NCI-H146 treated with DMSO at 0.1 percent for 48 hours (cell line): ENCODE data around the gene PLXNA4.

Source experiments
- DNase-seq: peaks from one replicate; lab custom pipeline; 2025; ENCODE audit not compliant: unreplicated experiment; lab: John Stamatoyannopoulos, UW

Gene PLXNA4

DNA sequence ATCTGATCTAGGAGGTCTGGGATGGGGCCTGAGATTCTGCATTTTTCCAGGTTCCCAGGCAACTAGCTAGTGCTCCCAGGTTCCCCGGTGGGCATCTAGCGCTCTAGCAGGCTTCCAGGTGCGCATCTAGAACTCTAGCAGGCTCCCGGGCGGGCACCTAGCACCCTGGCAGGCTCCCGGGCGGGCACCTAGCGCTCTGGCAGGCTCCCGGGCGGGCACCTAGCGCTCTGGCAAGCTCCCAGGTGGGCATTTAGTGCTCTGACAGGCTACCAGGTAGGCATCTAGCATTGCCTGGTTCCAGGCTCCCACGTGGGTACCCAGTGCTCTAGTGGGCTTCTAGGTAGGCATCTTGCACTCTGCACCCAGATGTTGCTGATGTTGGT is 414.7 kb downstream of the PLXNA4 start:
- no peak for DNase-seq

DNA sequence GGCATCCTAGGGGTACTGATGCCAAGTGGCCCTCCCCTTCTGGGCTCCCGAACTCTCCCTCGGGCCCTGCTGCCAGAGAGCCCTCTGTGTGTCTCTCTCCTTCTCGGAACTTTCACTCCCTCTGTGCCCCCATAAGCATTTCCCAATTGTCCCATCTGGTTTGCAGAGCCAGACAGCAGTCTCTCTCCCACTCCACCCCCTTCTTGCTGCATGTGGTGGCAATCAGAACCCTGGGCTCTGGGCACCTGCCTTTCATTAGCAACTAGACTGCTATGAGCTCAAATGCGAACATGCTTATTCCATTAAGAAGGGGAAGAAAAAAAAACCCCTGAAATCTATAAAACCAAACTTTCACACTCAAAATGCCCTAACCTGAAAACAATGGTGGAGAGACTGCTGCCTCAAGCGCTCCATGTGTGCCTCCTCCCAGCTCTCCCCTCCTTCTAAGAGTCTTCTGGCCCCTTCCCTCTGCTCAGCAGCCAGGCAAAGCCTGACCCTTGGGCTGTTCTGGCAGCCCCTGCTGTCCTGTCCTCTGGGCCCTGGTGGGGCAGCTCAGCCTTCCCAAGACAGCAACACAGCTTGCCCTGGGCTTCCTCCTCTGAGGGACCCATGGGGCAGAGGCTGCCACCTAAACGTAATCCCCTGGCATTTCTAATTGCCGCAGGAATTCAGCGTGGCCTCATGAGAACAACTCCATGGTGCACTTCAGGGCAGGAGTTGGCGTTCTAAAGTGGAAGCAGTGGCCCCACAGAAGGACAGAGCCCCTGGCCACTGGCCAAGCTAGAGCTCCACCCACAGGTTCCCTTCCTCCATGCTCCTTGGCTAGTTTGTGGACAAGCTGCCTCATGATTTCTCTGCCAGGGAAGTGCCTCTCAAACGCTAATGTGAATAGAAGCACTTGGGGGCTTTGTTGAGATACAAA is 415.4 kb downstream of the PLXNA4 start:
- DNase-seq: no peak

DNA sequence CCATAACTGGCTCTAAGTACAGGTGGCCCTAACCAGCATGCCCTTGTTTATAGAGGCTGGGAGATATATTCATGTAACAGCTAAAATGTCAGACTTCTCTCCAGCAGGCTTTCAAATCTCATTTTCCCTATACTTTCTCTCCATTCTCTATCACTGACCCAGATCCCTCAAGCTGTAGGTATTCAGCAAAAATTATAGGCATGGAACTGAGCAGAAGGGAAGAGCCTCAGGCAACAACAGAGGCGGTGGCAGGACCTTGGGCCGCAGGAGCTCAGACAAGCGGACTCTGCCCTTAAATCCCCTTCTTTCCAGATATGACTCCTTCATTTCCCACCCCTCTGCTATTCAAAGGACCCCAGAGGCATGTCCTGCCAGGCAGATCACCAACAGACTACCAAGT is 417.4 kb downstream of the PLXNA4 start:
- DNase-seq: no peak

DNA sequence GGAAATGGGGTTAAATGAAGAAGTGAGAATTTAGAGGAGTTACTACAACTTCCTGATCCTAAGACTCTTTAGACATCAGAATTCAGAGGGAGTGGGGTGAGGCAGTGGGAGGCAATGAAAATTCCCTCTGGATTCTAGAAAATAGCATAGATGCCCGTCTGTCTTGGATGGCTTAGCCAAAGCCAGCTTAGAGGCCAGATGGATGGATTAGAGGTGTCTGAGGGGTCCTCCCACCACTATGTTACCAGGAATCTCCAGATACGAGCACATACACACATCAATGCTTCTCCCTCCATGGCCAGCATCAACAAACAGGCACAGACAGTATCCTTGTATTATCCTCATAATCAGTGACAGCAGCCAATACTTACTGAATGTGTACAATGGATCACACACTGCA is 418.1 kb downstream of the PLXNA4 start:
- DNase-seq: no peak

DNA sequence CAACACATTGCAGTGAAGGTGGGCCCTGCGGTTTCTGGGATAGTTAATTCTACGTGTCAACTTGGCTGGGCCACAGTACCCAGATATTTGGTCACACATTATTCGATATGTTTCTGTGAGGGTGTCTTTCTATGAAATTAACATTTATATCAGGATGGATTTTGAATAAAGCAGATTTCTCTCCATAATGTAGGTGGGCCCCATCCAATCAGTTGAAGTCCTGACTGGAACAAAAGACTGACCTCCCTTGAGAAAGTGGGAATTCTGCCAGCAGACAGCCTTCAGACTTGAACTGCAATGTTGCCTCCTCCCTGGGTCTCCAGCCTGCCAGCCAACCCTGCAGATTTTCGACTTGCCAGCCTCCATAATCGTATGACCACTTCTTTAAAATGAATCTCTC is 420.6 kb downstream of the PLXNA4 start:
- DNase-seq: no peak

DNA sequence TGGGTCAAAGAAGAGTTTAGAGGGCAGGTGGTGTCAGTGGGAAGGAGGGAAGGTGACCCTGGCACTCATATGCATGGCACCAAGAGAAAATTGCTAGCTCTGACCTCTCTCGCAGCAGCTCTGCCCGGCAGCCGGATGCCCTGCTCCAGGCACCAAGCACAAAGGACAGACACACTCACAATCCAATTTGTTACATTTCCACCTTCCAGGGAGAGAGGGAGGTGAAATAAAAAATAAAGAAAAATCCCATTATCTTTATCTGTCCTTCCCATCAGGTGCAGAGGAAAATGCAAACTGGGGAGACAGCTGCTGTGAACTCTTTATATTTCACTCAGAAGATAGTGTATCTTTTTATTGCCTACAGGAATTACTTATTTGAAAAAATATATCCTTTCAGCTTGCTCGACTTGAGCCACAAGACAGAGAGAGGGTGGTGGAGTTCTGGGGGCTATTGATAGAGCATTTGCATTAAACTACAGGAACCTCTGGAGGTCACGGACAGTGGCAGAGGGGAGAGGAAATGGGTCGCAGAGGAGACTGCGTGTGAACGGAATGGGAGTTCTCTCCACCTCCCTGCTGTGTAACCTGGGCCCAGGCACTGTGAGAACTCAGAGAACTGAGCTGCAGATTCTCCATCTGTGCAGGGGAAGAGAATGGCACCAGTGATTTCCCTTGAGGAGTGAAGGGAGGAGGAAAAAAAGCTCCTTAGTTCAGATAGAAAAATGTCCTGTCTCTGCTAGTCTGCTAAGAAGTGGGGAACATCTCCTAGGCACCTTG is 421.4 kb downstream of the PLXNA4 start:
- no peak for DNase-seq

DNA sequence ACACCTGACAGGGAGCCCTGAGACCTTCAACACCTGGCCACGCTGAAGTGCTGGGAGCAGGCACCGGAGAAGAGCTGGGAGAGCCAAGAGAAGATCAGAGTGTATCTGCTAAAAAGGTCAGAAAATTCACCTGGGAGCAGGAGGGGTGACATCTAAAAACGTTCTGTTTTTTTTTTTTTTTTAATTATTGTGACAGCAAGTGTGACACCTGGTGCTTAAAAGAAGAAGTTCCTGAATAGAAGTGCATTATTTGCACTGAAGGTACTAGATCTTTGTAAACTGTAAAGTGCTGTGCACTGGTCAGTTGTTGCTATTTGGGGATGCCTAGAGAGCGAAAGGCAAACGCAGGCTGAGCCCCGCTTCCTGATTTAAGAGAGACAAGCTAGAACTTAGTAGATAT is 422.0 kb downstream of the PLXNA4 start:
- no peak for DNase-seq

DNA sequence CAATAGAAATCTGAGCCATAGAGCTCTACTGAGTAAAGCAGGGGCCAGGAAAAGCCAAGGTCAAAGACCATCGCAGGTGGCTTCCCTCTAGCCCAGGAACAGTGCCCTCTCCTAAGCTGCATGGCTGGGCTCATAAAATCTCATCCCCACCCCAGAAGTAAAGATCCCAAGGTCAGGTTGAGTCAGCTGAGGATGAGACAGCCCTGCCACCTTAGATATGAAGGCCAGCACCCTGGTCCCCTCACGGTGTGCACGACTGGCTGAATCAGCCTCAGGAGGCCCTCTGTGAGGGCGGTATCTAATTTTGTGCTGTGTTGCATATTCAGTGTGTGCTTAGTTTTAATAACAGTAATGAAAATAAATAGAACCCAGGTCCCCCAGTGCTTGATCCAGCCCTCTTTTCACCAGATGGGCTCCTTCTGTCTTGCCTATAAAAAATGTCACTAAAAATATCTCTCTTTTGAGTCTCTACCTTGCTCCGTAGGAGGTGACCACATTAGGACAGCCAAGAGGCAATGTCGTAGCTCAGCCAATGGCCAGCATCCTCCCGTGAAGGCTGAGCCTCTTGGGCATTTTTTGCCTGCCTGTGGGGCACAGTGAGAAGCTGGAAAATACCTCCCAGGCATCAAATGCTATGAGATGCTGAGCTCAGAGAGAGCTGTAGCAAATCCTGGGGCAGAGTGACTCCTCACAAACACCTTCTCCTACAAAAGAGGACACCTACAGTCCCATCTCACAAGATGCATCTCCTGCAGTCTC is 424.0 kb downstream of the PLXNA4 start:
- no peak for DNase-seq

DNA sequence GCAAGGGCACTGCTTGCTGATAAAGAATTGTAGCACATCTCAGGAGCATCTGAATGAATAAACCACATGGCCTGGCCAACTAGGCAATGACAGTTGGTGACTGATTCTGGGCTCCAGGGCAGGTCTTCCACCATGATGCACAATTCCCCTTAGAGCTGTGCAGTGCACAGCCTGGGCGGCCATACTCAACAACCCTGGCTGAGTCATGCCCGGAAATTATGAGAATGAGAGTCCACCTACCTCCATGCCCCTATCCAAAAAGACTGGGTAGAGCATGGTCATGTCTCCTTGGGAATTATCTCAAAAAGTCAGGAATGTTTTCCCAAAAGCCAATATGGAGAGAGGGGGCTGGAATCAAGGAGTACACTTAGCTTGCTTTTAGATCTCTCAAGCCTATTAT is 425.6 kb downstream of the PLXNA4 start:
- DNase-seq: no peak

DNA sequence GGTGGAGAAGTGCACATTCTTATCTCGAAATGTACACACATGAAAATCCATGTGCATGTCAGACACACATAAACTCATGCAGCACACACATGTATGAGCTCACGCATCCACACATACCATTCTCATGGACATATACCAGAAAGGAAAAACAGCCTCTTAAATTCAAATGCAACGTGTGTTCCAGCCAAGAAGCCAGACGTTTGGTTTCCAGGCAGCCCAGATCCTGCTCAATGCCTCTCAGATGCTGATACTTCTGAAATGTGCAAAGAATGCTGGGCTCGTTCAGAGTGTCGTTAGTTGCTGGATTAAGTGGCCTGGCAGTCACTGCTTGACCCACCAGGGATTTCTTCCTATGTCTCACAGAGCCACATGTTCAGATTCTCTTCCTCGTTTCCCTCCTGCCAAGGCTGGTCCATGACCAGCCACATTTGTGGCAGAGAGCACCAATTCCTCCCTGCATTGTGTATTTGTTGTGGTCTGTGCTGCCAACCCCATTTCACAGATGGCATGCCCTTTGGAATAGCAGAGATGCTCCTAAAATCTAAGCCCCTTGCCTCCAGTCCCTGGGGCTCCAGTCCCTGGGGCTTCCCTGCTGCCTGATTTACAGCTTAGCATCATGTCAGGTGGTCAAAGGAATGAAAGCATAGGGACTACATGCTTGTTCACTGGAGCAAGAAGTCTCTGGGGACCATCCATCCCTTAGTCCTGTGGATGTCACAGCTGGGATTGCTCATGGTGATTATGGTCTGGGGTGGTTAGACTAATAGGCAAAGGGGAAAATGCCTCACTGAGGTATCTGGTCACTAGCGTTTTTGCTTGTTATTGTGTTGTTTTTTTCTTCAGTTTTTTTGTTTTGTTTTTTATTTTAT is 426.6 kb downstream of the PLXNA4 start:
- no peak for DNase-seq

DNA sequence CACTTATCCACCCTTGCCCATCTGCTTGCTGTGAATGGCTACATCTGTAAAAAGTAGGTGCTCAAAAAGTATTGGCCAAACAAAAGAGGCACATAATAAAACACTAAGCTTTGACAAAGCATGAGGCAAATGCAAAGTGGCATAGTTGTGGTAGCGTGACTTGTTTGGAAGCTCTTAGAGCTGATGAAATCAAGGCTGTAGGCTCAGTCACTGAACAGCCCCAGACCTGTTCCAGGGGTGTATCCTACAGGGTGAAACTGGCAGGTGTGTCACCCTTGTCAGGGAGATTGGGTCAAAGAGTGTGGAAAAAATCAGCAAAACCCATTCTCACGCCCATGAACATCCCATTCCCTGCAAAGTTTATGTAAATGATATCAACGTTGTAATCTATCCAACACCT is 427.4 kb downstream of the PLXNA4 start:
- DNase-seq: no peak

DNA sequence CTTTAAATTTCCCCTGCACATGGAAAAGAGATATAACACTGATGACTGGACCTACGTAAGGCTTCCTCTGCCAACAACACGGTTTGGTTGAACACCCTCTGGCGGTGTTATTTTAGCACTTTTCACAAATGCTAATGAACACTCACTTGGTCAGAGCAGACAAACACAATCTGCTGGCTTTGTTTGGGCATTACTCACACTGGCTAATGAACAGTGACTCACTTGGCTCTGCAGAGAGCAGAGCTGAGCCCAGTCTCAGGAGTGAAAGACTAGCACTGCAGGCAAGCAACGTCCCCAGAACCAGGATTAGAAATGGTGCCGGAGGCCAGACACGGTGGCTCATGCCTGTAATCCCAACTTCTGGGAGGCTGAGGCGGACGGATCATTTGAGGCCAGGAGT is 430.8 kb downstream of the PLXNA4 start:
- no peak for DNase-seq

DNA sequence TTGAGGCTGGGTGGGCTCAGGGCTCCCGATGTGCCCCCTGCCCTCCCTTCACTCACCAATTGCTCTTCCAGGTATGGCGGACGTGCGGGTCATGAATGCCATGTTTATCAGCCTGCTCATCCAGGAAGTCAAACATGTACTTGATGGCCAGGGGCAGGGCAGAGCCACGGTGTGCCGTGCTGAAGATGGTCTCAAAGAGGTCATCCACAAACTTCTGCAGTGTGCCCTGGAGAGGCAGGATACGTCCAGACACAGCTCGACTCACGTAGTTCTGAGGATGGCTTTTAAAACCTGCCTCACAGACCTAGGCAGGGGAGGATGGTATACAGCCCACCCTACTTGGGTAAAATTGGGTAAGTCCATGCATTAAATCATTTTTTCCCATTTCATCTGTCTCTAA is 431.2 kb downstream of the PLXNA4 start:
- no peak for DNase-seq

DNA sequence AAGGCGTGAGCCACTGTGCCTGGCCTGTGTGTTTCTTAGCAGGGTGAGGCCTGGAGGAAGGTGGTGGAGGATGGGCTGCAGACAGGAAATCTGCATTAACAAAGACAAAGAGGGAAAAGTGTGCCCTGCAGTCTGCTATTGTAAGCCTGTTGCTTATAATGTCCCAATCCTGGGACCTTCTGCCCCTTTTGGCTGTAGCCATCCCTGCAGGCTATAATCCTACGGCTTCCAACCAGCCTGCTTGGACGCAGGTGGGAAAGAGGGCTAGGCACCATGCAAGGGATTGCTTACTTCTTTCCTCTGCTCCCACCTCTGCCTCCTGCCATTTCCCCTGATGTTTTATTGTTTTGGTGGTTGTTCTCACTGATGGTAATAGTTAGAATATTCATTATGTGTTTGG is 434.3 kb downstream of the PLXNA4 start:
- DNase-seq: no peak

DNA sequence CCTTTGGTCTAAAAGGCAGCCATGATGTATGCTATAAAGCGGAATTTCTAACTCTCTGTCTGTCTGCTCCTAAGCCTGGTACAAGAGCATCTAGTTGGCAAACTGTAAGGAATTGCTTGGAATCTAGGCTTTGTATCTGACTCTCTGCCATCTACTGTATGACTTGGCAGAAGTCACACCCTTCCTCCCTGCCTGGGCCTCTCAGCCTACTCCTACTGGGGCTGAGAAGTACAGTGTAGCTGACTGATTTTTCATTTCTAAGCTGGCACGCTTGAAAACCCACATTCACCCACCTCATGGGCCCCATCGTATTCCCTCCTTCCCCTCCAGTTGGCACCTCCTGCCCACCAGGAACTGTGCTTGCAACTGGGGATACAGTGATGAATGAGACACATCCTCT is 435.2 kb downstream of the PLXNA4 start:
- no peak for DNase-seq

DNA sequence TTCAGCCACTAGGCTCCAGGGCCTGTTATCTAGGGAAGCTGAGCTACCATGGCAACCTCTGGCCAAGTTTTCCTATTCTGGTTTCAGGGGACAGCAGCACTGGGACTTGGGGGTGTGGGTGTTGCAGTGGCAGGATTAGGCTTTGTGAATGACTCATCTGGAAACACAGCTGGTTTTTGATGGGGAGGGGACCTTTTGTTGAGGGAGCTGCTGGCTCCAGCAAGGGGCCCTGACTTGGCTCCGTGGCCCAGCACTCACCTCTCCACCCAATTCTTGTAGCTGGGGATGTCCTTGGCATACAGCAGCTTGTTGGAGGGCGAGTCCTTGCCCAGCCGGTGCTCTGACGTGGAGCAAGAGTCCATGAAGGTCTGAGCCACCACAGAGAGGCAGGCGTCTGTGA is 435.9 kb downstream of the PLXNA4 start:
- DNase-seq: no peak

DNA sequence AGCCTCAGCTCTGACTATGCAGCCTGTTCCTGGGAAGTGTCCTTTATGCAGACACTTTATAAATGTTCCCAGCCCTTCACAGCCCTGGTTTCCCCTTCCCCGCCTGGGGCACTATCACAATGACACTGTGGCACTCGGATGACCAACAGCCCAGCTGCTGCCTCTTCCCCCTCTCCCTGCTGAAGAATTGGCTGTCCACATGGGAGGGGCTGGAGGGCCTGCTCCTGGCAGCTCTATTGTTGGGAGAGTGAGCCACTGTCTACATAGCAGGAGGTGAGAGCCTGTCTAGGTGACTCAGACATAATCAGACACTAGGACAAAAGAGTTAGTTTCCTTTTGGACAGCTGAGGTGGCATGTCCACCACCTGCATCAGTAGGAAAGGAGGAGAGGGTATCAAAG is 437.5 kb downstream of the PLXNA4 start:
- DNase-seq: no peak

DNA sequence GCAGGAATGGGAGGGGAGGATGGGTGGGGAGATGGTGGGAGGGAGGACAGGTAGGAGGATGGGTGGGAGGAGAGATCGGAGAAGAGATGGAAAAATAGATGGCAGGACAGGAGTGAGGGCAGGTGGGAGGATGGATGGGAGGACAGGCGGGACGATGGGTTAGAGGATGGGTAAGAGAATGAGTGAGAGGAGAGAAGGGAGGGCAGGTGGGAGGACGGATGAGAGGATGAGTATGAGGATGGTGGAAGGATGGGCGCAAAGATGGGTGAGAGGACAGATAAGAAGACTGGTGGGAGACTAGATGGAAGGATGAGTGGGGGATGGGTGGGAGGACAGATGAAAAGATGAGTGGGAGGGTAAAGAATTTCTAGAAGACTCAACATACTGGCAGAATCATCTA is 438.6 kb downstream of the PLXNA4 start:
- no peak for DNase-seq

DNA sequence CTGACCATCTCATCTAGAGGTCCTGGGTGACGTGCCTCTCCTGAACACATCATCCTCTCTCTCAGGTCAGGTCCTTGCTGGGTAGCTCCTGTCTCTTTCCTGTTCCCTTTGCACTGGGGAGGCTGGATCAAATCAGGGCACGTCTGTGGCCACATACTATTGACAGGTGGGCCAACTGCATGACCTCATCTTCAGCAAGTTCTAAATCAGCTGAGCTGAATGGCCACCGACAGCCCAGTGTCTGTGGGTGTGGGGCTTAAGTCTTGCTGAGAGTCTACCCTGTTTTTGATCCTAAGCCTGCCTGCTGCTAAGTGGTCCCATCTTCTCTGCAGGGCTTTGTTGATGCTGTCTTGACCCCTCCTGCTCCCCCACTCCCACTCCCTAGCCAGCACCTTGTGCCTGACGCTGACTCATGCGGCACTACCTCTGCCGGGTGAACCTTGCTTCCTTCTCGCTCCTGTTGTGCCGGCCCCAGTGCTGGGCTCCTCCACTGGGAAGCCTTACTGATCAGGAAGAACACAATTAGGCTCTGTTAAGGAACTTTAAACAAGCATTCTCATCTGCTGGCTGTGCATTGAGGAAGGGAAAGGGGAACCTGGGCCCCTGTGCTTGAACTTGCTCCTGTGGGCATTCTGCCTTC is 440.4 kb downstream of the PLXNA4 start:
- no peak for DNase-seq

DNA sequence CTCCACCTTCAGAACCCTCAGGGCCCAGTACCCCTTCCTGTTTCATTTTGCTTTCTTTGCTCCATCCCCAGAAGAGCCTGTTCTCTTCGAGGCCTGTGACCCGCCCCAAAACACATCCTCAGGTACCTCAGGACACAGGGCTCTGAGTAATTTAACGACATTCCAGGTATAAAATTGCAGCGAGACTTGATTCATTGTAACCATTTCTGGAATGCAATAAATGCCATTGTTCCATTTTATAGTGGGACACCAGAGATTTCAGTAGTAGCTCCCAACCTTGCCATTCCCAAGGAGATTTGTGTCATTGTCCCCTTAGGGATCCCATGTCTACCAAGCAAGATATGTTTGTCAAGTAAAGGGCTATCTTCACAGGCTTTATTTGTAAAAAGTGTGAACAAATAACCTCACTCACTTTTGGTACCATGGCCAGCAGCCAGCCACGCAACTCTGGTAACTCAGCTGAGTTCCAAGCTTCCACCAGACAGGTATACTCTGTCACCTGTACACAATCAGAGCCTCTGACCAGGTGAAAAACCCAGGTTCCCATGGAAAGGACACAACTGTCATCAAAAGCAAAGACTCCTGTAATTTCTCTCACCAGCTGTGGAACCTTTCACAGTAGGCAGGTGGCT is 441.3 kb downstream of the PLXNA4 start:
- no peak for DNase-seq
